ENCODE measurements around the gene FAM50A.

Gene FAM50A

DNA sequence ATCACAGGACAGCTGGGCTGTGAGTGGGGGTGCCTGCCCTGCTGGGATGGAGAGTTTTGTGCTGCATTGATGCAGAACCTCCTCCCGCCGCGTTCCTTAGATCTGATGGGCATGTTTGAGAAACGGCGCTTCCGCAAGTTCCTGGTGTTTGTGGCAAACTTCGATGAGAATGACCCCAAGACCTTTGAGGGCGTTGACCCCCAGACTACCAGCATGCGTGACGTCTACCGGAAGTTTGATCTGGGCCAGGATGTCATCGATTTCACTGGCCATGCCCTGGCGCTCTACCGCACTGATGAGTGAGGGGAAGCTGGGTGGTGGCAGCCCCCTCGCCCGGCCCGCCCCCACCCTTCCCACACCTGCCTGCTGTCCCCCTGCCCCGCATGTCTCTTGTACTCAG, 4.1 kb upstream of the FAM50A start:
- Mint-ChIP-seq H3K36me3 (peaks cover 3 to 38% of the 10 kb centered on the region in 2 donors), H3K9me3 (peaks cover 0 to 4% of the 10 kb centered on the region in 2 donors), H3K27ac (no peak overlapping the region), H3K27me3 (no peaks in the 10 kb centered on the region), H3K4me3 (no peak overlapping the region), H3K4me1 (peaks cover 7 to 12% of the 10 kb centered on the region in 2 donors)
- no peak for DNase-seq
- ATAC-seq (replicated peaks) = no peak

- DNase-seq = no peak
- Mint-ChIP-seq H3K4me3 (no peak overlapping the region), H3K9me3 (peaks cover 0 to 4% of the 10 kb centered on the region in 2 donors), H3K27me3 (no peaks in the 10 kb centered on the region), H3K36me3 (peaks cover 3 to 30% of the 10 kb centered on the region in 2 donors), H3K27ac (no peak overlapping the region), H3K4me1 (peaks cover 7 to 10% of the 10 kb centered on the region in 2 donors)
- ATAC-seq (replicated peaks) = no peak
Observed at GRCh38 chrX:154440623-154441357, 3.2 kb upstream of the FAM50A start.

GRCh38 chrX:154441564-154441963, 2.4 kb upstream of the FAM50A start:
- H3K27ac Mint-ChIP-seq = no peak overlapping the region
- ATAC-seq (replicated peaks) = no peak
- peaks cover 0 to 4% of the 10 kb centered on the region in 2 donors for H3K9me3 Mint-ChIP-seq
- no peak overlapping the region for H3K4me3 Mint-ChIP-seq
- no peaks in the 10 kb centered on the region for H3K27me3 Mint-ChIP-seq
- H3K4me1 Mint-ChIP-seq = peaks cover 10 to 14% of the 10 kb centered on the region in 2 donors
- DNase-seq = no peak
- H3K36me3 Mint-ChIP-seq = peaks cover 6 to 29% of the 10 kb centered on the region in 2 donors

GRCh38 chrX:154441984-154442707, 1.8 kb upstream of the FAM50A start:
- no peak for ATAC-seq (replicated peaks)
- Mint-ChIP-seq H3K4me1 (peaks cover 13 to 20% of the 10 kb centered on the region in 2 donors), H3K27ac (no peak overlapping the region), H3K36me3 (peaks cover 9 to 34% of the 10 kb centered on the region in 2 donors), H3K4me3 (no peak overlapping the region), H3K9me3 (peaks cover 0 to 4% of the 10 kb centered on the region in 2 donors), H3K27me3 (no peaks in the 10 kb centered on the region)
- DNase-seq = no peak

GRCh38 chrX:154443479-154443910, 446 bp upstream of the FAM50A start:
- H3K4me3 Mint-ChIP-seq = peak overlapping the region; percentile 80 to 81
- H3K4me1 Mint-ChIP-seq = peaks cover 16 to 23% of the 10 kb centered on the region in 2 donors
- H3K9me3 Mint-ChIP-seq = no peaks in the 10 kb centered on the region
- peaks cover 11 to 35% of the 10 kb centered on the region in 2 donors for H3K36me3 Mint-ChIP-seq
- peak overlapping the region; percentile 86 for H3K27ac Mint-ChIP-seq
- no peaks in the 10 kb centered on the region for H3K27me3 Mint-ChIP-seq
- ATAC-seq (replicated peaks) (peak; percentile 4 to 24), DNase-seq (no peak)

GRCh38 chrX:154444755-154445246, 860 bp downstream of the FAM50A start:
- DNase-seq = no peak
- Mint-ChIP-seq H3K4me3 (peak overlapping the region; percentile 77 to 83), H3K36me3 (peaks cover 13 to 34% of the 10 kb centered on the region in 2 donors), H3K4me1 (peaks cover 16 to 23% of the 10 kb centered on the region in 2 donors), H3K27ac (peak overlapping the region; percentile 25), H3K27me3 (no peaks in the 10 kb centered on the region), H3K9me3 (no peaks in the 10 kb centered on the region)
- no peak for ATAC-seq (replicated peaks)

DNA sequence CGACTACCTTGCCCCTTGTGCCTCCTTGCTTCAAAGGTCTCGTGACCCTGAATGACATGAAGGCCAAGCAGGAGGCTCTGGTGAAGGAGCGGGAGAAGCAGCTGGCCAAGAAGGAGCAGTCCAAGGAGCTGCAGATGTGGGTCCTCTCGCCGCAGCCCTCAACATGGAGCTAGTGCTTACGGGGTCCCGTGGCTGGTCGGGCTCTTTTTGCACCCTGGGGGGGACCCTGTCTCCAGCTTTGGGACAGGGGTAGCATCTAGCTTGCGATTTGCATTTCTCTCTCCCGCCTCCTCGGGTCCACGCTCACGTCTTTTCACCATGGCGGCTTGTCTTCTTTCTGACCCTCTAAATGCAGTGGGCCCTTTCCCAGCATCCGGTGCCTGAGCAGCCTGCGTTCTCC, 1.8 kb downstream of the FAM50A start:
- Mint-ChIP-seq H3K27ac (peak overlapping the region; percentile 80), H3K4me1 (peaks cover 15 to 23% of the 10 kb centered on the region in 2 donors), H3K4me3 (peak overlapping the region; percentile 44 to 47), H3K27me3 (no peaks in the 10 kb centered on the region), H3K9me3 (no peaks in the 10 kb centered on the region), H3K36me3 (peaks cover 17 to 26% of the 10 kb centered on the region in 2 donors)
- no peak for ATAC-seq (replicated peaks)
- DNase-seq = no peak

GRCh38 chrX:154446430-154446829, 2.5 kb downstream of the FAM50A start:
- DNase-seq (no peak), ATAC-seq (replicated peaks) (no peak)
- Mint-ChIP-seq H3K4me1 (peaks cover 15 to 23% of the 10 kb centered on the region in 2 donors), H3K27me3 (no peaks in the 10 kb centered on the region), H3K4me3 (peak overlapping the region in 1 of 2 donors; percentile 47), H3K27ac (peak overlapping the region; percentile 20), H3K36me3 (peaks cover 17 to 22% of the 10 kb centered on the region in 2 donors), H3K9me3 (no peaks in the 10 kb centered on the region)

DNA sequence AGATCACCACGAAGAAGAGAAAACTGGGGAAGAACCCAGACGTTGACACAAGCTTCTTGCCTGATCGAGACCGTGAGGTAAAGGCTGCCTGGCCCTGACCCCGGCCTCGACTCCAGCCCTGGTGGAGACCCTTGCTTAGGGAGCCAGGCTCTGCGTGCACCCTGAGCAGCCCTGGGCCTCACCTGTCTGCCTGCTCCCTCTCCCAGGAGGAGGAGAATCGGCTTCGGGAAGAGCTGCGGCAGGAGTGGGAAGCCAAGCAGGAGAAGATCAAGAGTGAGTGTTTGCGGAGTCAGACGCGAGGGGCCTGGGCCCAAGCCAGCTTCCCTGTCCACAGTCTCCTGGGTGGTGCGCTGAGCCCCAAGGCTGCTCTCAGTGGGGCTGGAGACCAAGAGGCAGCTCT, 4.5 kb downstream of the FAM50A start:
- Mint-ChIP-seq H3K27ac (no peak overlapping the region), H3K27me3 (no peaks in the 10 kb centered on the region), H3K4me3 (no peak overlapping the region), H3K9me3 (no peaks in the 10 kb centered on the region), H3K4me1 (peaks cover 14 to 18% of the 10 kb centered on the region in 2 donors), H3K36me3 (peaks cover 19 to 20% of the 10 kb centered on the region in 2 donors)
- no peak for ATAC-seq (replicated peaks)
- no peak for DNase-seq

- H3K4me3 Mint-ChIP-seq = no peak overlapping the region
- peaks cover 23 to 24% of the 10 kb centered on the region in 2 donors for H3K36me3 Mint-ChIP-seq
- peaks cover 12 to 15% of the 10 kb centered on the region in 2 donors for H3K4me1 Mint-ChIP-seq
- DNase-seq = no peak
- H3K9me3 Mint-ChIP-seq = peaks cover 0 to 4% of the 10 kb centered on the region in 2 donors
- H3K27ac Mint-ChIP-seq = no peak overlapping the region
- no peak for ATAC-seq (replicated peaks)
- H3K27me3 Mint-ChIP-seq = no peaks in the 10 kb centered on the region
Observed at GRCh38 chrX:154449618-154450017, 5.7 kb downstream of the FAM50A start.

DNA sequence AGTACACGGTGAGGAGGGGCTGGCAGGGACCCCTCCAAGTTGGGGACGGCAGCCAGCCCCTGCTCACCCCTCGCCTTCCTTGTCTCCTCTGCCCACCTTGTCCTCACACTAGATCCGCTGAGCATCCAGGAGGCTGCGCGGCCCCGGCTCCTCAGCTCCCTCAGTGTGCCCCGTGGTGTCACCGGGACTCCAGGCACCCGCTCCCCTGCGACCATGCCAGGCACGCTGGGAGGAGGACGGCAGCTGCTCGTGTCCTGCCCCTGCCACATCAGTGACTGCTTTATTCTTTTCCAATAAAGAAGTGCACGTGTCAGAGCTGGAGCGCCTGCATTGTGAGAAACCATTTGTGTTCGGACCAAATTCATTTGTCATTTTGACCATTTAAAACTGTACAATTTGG, 6.4 kb downstream of the FAM50A start:
- DNase-seq (no peak), ATAC-seq (replicated peaks) (no peak)
- peaks cover 0 to 5% of the 10 kb centered on the region in 2 donors for H3K9me3 Mint-ChIP-seq
- no peak overlapping the region for H3K4me3 Mint-ChIP-seq
- no peaks in the 10 kb centered on the region for H3K27me3 Mint-ChIP-seq
- no peak overlapping the region for H3K27ac Mint-ChIP-seq
- H3K36me3 Mint-ChIP-seq = peaks cover 25 to 26% of the 10 kb centered on the region in 2 donors
- H3K4me1 Mint-ChIP-seq = peaks cover 12 to 15% of the 10 kb centered on the region in 2 donors

GRCh38 chrX:154452823-154453222, 8.9 kb downstream of the FAM50A start:
- no peak overlapping the region for H3K4me3 Mint-ChIP-seq
- ATAC-seq (replicated peaks) (no peak), DNase-seq (no peak)
- peaks cover 0 to 2% of the 10 kb centered on the region in 2 donors for H3K4me1 Mint-ChIP-seq
- H3K27ac Mint-ChIP-seq = no peak overlapping the region
- peaks cover 0 to 5% of the 10 kb centered on the region in 2 donors for H3K9me3 Mint-ChIP-seq
- H3K36me3 Mint-ChIP-seq = peaks cover 9 to 18% of the 10 kb centered on the region in 2 donors
- H3K27me3 Mint-ChIP-seq = no peaks in the 10 kb centered on the region

GRCh38 chrX:154457491-154458115, 13.7 kb downstream of the FAM50A start:
- Mint-ChIP-seq H3K4me3 (peak overlapping the region; percentile 86 to 93), H3K27me3 (no peaks in the 10 kb centered on the region), H3K4me1 (peaks cover 13 to 21% of the 10 kb centered on the region in 2 donors), H3K27ac (peak overlapping the region; percentile 93), H3K36me3 (peaks cover 17 to 18% of the 10 kb centered on the region in 2 donors), H3K9me3 (peaks cover 0 to 5% of the 10 kb centered on the region in 2 donors)
- DNase-seq = peak; percentile 46
- peak; percentile 70 to 80 for ATAC-seq (replicated peaks)

All from stimulated activated naive B cell treated with anti-CD40 and anti-IgM and Interleukin-4, amounts not matched to agents 10 μg/mL and 1 μg/mL and 100 μg/mL, for 72 hours (primary cell).